Measurements from ENCODE around the gene PPTC7. TPM values are rescaled to one million over a fixed set of nuclear protein-coding genes. Genes with fewer than 3 reads are reported as not detected.
"Not testable (repeated sequence)": the region's sequence is repeated elsewhere in the genome, so short reads cannot be mapped to it uniquely, and the experiment has no call there.

Gene PPTC7
- total RNA-seq, 4 donors from 2014 or later: 3.6 to 34.1 (median 21.1) TPM

GRCh38 chr12:110530511-110530910 lies 52.6 kb downstream of the PPTC7 start:
- Histone ChIP-seq H3K9me3 (no peaks in the 10 kb centered on the region), H3K27me3 (no peaks in the 10 kb centered on the region), H3K4me1 (no peaks in the 10 kb centered on the region), H3K4me3 (no peak overlapping the region), H3K36me3 (no peaks in the 10 kb centered on the region), H3K27ac (no peak overlapping the region)
- TF ChIP-seq POLR2A (IDR thresholded peaks at IDR 0.05) (no peak), CTCF (IDR thresholded peaks at IDR 0.05) (no peak)
- DNase-seq: no peak
- intact Hi-C loops (cut with DNase I; ENCODE audit: low total_unique reads): no loop called here

DNA sequence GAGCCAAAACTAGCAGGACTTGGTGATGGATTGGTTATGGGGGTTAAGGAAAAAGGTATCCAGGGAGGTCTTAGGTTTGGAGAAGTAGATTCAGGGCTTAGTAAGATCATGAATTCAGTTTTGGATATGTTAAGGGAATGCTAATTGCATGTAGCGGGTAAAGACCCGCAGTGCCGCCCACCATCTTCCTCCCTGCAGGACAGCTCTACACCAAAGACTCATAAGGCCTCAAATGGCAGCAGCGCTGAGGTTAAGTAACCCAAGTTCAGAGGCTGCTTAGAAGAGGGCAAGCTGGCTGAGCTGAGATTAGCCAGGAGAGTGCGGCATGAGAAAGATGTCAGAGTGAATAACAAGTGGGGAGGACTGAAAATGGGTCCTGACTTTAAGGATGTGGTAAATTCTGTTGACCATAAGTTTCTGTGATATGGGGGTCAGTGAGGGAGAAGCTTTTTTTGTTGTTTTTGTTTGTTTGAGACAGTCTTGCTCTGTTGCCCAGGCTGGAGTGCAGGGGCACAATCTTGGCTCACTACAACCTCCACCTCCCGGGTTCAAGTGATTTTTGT lies 54.8 kb downstream of the PPTC7 start:
- intact Hi-C loops (cut with DNase I; ENCODE audit: low total_unique reads): no loop called here
- Histone ChIP-seq H3K4me3 (no peak overlapping the region), H3K36me3 (no peaks in the 10 kb centered on the region), H3K27me3 (no peaks in the 10 kb centered on the region), H3K27ac (no peak overlapping the region), H3K9me3 (no peaks in the 10 kb centered on the region), H3K4me1 (no peaks in the 10 kb centered on the region)
- TF ChIP-seq POLR2A (IDR thresholded peaks at IDR 0.05) (no peak), CTCF (IDR thresholded peaks at IDR 0.05) (no peak)
- no peak for DNase-seq

- intact Hi-C loops (cut with DNase I; ENCODE audit: low total_unique reads); H3K9me3 ChIP-seq; H3K27me3 ChIP-seq; H3K36me3 ChIP-seq; H3K4me1 ChIP-seq; DNase-seq; H3K4me3 ChIP-seq; H3K27ac ChIP-seq: not testable (repeated sequence)
These were observed 62.0 kb downstream of the PPTC7 start for GRCh38 chr12:110520876-110521712.

DNA sequence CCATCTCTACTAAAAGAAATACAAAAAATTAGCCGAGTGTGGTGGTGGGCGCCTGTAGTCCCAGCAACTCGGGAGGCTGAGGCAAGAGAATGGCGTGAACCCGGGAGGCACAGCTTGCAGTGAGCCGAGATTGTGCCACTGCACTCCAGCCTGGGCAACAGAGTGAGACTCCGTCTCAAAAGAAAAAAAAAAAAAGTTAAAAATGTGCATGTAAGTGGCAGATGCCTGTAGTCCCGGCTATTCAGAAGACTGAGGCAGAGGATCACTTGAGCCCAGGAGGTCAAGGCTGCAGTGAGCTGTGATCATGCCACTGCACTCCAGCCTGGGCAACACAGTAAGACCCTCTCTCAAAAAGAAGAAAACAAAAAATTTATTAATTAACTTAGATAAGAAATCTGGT lies 65.1 kb downstream of the PPTC7 start:
- H3K4me1 ChIP-seq; H3K9me3 ChIP-seq; intact Hi-C loops (cut with DNase I; ENCODE audit: low total_unique reads); DNase-seq; H3K27ac ChIP-seq; H3K4me3 ChIP-seq; H3K27me3 ChIP-seq; H3K36me3 ChIP-seq: not testable (repeated sequence)

GRCh38 chr12:110516995-110517394 lies 66.1 kb downstream of the PPTC7 start:
- Histone ChIP-seq H3K27ac (no peak overlapping the region), H3K4me1 (no peaks in the 10 kb centered on the region), H3K4me3 (no peak overlapping the region), H3K36me3 (no peaks in the 10 kb centered on the region), H3K27me3 (no peaks in the 10 kb centered on the region), H3K9me3 (no peaks in the 10 kb centered on the region)
- no peak for DNase-seq
- TF ChIP-seq CTCF (IDR thresholded peaks at IDR 0.05) (no peak), POLR2A (IDR thresholded peaks at IDR 0.05) (no peak)
- intact Hi-C loops (cut with DNase I; ENCODE audit: low total_unique reads): no loop called here

DNA sequence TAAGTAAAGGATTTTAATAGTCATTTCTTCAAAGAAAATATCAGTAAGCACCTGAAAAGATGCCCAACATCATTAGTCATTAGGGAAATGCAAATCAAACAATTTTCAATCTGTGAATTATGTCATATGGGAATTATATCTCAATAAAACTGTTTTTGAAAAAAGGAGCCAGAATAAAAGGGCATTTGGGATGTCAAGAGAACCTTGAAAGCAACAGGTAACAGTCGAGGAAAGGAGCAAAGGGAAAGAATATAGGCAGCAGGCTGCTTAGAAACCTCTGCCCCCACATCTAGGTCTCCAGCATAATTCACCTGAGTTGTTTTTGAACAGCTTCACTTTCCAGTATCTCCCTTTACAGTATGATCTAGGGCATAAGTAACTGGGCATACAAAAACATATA lies 68.8 kb downstream of the PPTC7 start:
- H3K9me3 ChIP-seq: no peaks in the 10 kb centered on the region
- no peak for DNase-seq
- no peaks in the 10 kb centered on the region for H3K4me1 ChIP-seq
- H3K36me3 ChIP-seq: no peaks in the 10 kb centered on the region
- intact Hi-C loops (cut with DNase I; ENCODE audit: low total_unique reads): loop anchor here (5.0 kb wide), 1 partner anchor 88 kb away; no protein-coding TSS in a partner anchor
- no peak for TF ChIP-seq CTCF (IDR thresholded peaks at IDR 0.05)
- TF ChIP-seq POLR2A (IDR thresholded peaks at IDR 0.05): no peak
- no peak overlapping the region for H3K27ac ChIP-seq
- H3K27me3 ChIP-seq: no peaks in the 10 kb centered on the region
- no peak overlapping the region for H3K4me3 ChIP-seq

All from uterus (tissue), 4 donors.